Muscle of back (tissue), 11 donors: Measurements from ENCODE around the gene LARGE1. TPM values are rescaled to one million over a fixed set of nuclear protein-coding genes. Genes with fewer than 3 reads are reported as not detected.
A peak's percentile ranks its signal among the peaks of the same experiment; 100 is the strongest.
"Not testable (repeated sequence)": the region's sequence is repeated elsewhere in the genome, so short reads cannot be mapped to it uniquely, and the experiment has no call there.

Experiments used
- DNase-seq, 3 donors: peaks; one replicate each; pipeline versions ENCODE4 v3.0.0 to v3.0.0-alpha.2; 2013
- polyA plus RNA-seq, 10 donors: library from polyadenylated mRNA; unstranded; fragments of 120-200 nt; gene quantifications; one replicate each; pipeline ENCODE4 v1.2.1, GENCODE V29; 2013; ENCODE audit not compliant: insufficient read length in 10 of 10

The LARGE1 gene
- polyA plus RNA-seq, 10 donors = 8.4 to 12.9 (median 10.3) TPM

DNA sequence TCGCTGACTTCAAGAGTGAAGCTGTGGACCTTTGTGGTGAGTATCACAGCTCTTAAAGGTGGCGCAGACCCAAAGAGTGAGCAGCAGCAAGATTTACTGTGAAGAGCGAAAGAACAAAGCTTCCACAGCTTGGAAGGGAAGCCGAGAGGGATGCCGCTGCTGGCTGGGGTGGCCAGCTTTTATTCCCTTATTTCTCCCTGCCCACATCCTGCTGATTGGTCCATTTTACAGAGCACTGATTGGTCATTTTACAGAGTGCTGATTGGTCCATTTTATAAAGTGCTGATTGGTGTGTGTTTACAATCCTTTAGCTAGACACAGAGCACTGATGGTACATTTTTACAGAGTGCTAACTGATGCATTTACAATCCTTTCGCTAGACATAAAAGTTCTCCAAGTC is 353.8 kb downstream of the LARGE1 start:
- not testable (repeated sequence) for DNase-seq

DNA sequence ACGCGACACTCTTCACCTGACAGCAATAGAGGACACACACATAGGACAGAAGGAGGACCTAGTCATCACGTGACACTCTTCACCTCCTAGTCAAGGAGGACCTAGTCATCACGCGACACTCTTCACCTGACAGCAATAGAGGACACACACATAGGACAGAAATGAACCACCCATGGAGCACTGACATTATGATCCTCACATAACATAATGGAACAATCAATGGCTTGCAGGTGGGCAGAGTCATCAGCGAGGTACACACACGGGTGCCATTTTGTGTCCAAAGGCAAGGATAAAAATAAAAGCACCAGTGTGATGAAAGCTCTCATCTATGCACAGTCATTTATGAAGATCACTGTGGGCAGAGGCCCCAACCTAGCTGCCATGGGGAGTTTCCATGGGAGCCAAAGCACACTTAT is 354.7 kb downstream of the LARGE1 start:
- DNase-seq = no peak

DNA sequence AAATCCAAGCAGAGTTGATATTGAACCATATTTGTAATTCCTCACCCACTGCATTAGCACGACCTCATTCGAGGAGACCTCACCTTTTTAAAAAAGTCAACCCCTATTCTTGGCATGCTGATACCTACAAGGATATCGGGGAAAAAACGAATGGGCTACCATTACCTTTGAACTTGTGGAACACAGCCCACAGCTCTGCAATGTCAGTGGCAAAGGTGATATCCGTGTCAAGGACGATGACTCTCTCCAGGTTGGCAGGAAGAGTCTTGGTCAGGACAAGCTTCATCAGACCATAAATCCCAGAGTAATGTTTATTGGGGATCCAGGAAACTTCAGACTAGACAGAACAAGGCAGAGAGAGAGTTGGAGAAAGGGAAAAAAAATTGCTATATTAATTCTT is 355.6 kb downstream of the LARGE1 start:
- no peak for DNase-seq

DNA sequence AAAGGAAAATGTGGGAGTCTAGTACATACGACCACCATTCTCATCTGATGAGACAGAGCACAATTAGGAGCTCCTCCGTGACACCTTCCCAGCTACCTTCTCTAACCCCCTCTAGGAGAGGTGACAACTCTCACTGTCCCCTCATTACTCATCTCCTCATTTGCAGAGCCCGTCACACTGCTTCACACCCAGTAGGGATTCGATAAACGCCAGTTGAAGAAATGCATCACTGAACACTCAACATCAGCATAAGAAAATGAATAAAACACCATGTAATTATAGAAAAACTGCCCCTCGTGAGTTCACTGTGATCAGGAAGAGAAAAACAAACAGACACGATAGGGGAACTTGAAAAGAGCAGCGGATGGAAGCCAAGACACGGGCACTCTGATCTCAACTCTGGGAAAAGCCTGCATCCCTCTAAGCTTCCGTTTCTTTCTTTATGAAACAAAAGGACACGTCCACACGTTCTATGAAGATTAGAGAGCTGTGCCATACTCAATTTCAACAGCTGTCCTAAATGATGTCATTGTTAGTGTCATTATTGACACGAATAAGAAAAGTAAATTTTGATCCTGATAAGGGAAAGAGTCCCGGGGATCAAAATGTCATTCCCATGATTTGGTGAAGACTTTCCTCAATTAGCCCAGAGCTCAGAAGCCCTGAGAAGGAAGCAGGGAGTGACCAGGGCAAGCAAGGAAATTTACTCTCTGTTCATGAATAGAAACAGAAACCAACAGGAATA is 356.9 kb downstream of the LARGE1 start:
- DNase-seq = peak in 1 of 3 donors; percentile 13

DNA sequence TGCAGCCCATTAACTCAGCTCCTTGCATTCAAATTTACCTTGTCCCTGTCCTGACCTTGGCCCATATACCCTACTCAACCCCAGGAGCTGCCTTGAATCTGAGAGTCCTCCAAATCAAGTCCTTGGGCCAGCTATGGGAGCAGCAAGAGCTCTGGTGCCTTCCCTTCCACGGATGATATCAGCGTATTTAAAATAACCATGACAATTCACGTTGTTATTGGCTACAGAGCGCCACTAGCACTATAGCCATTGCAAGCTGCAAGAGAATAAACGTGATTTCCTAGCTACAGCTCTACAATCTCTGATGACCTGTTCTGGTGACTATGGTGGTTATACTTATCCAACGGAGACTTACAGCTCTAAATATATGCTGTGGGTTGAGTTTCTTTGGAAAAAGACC is 357.8 kb downstream of the LARGE1 start:
- DNase-seq = no peak

DNA sequence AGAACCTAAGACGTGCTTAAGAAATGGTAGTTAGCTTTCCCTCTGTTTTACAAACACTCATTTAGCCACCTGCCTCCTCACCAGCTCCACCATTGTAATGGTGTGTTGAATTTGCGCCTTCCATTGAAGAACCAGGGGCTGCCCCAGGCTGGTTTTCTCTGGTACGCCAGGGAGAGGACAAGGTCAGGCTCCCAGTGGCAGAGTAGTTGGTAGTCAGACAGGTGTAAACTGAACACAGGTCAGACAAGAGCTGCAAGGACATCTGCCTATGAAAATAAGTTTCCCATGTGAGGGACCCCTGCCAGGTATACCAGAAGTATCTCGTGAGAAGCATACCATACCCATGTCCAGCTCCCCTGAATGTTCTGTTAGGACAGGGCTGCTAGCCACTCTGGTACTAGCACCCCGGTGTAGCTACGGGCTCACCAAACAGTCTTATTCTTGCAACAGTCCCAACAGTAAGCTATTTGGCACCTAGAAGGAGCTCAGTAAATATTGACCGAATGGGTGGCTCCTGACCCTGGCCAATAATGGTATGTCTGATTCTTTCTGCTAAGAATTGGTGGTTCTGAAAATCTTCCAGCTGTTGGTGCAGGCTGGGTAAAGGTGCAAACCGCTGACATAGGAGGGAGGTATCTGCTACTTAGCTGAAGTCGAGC is 359.0 kb downstream of the LARGE1 start:
- no peak for DNase-seq

DNA sequence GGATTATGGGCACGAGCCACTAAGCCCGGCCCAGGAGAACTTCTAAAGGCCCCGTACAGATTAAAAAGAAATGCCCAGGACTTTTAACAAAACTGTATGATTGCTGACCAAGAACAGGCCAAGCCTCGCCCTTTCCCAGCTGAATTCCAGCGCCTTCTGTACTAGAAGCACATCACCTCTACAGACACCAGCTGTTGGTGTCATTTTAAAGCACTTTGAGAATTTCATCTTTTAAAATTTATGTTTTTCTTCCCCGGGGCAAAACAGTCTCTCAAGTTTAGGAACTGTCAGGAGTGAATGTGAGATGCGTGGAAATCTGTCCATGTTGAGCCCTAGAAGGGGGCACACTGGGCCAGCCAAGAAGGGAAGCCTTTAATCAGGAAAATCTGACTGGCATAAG is 362.4 kb downstream of the LARGE1 start:
- DNase-seq = no peak

DNA sequence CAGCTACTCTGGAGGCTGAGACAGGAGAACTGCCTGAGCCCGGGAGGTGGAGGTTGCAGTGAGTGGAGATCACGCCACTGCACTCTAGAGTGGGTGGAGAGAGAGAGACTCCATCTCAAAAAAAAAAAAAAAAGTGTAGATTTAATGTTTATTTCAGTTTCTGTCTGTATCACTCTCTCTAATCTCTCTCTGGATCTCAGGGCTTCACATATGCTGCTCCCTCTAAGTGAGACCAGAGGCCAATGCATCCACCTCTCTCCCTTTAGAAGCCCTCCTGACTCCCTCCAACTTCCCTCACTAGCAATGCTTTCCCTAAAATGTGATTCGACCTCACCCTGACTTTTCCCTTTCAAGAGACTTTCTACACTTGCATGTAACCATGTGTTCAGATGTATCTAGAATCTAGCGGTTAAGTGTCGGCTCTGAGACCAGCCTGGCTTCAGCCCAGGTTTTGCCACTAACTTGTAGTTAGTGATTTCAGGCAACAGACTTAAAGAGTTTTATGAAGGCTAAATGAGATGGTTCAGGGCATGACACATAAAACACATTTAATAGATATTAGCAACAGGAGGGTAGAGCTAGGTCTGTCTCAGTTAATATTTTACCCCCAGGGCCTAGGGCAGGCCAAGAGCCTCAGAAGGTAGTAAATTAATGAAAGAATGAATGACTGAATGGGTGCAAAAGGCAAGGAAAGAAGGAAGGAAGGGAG is 364.3 kb downstream of the LARGE1 start:
- DNase-seq = no peak

DNA sequence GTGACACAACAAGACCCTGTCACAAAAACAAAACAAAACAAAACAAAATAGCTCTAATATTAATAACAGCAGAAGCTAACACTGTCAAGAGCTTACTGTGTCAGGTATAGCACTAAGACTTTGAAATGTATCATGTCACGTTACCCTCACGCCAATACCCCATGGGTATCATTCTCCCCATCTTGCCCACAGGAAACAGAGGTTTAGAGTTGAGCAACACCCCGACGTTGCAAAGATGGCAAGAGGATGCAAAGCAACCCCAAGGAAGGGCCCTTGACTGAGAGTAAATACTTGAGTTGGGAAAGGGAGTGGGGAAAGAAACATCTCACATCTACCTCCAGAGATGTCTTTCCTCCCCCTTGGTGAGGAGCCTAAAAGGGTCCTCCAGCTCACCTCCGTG is 366.8 kb downstream of the LARGE1 start:
- no peak for DNase-seq

DNA sequence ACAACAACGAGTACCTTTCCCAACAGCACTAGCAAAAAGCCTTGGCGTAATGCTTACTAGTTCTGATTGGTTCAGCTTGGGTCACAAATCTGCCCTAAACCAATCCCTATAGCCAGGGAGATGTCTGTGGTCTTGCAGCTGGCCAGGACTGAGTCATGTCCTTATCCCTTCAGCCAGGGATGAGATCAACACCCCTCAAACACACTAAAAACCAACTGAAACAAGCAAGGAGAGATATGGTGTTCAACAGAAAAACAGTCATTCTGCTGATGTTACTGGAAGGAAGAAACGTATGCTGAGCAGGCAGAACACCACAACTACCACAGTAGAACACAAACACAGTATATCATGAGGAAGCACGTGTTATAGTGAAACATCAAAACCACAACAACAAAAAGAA is 375.6 kb downstream of the LARGE1 start:
- no peak for DNase-seq

DNA sequence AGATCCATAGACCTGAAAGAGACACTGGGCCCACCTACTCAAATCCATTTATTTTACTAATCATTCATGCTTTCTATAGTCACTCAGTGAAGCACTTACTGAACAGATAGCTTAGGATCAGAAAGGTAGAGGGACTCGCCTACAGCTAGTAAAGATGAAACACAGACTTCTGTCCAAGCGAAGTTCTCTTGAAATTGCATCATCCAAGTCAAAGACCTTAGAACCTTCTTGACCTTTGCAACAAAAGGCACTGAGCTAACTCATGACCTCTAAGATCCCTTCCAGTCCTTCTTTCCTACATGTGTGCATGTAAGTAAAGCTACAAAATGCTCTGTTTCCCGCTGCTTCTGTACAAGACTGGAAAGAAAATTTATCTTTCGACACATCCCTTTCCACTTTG is 377.6 kb downstream of the LARGE1 start:
- DNase-seq = no peak

DNA sequence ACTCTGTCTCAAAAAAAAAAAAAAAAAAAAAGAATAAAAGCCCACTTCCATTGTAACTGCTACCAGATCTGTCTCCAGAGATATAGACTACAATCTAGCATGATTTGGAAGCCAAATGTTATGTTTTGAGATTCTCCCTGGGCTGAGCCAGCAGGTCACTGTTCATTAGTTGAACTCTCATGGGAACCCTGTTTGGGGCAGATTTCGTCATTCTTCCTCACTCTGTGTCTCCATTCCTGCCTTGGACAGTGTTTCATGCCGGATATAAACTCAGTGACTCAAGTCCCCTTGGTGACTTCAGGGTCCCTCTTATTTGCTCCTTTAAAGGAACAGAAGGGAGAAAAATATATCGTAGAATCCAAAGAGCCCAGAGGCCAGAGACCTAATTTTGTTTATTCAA is 378.1 kb downstream of the LARGE1 start:
- no peak for DNase-seq

DNA sequence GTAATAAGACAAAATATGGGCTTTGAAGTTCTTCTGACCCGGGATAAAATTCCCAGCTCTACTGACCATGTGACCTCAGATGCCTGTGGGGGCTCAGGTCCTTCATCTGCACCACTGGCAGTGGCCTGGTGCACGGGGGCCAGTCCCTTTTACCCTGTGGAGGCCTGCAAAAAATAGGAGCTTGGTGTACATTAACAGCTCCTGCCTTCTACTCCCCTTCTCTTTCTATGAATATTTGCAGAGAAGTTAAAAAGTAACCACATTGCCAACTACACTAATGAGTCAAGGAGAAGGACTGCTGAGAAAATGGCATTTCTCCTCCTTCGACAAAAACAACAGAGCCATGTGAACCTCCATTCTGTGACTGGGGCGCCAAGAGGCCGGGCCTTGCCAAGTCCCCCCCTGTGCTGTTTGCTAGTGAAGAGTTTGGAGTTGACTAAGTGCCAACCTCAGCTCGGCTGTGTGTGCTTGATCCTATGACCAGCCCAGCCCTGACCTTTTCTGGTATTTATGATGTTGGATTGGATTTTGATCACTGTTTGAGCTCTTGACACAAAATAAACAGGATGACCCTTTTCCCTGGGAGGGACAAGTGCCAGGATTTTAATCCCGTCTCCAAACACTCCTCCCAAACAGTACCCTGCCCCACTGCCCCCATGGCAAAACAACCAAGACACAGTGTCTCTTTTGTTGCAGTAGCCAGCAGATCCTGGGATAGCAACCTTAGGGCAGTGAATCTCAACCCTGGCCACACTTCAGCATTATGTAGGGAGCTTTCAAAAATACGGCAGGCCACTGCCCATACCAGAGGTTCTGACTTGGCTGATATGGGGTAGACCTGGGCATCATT is 380.1 kb downstream of the LARGE1 start:
- no peak for DNase-seq

DNA sequence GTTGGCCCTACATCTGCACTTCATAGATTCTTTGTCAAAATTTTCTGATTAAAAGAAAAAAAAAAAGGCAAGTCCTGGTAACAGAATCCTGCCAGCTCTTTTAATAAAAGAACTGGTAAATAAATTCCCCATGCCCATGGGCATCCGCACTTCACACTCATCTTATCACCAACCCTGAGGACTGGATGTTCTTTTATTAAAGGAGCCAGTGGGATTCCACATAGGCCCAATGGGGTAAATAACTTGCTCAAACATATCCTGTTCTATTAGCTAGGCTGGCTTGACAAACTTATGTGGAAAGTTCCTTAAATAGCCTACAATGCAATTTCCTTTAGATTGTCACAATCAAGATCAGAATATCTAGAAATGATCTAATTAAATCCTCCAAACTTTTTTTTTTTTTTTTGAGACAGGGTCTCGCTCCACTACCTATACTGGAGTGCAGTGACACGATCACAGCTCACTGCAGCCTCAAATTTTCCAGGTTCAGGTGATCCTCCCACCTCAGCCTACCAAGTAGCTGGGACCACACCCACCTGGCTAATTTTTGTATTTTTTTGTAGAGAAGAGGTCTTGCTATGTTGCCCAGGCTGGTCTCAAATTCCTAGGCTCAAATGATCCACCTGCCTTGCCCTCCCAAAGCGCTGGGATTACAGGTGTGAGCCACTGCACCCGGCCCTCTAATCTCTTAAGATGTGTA is 380.9 kb downstream of the LARGE1 start:
- no peak for DNase-seq

DNA sequence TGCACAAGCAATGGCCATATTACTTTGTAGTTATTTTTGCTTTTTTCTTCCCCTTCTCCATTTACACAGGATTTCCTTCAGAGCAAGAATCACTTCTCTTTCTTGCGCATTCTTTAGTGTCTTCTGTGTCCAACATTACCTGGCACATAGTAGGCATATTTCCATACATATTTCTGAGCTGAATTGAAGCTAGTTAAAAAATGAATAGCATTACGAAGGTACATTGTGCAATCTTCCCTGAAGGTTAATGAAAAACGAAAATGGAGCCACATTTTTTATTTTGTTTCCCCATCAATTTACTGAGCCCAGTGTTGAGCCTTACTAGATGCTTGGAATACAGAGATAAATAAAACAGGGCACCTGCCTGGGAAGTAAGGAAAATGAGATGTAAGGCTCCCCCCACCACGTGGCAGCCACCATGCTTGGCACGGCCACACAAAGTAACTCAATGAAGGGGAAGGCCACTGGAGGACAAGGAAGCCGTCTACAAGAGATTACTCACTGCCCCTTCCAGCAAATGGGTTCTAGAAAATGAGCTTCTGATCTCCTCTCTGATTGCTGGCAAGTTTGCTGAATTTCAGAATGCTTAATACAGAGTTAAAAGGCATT is 381.9 kb downstream of the LARGE1 start:
- DNase-seq = no peak

DNA sequence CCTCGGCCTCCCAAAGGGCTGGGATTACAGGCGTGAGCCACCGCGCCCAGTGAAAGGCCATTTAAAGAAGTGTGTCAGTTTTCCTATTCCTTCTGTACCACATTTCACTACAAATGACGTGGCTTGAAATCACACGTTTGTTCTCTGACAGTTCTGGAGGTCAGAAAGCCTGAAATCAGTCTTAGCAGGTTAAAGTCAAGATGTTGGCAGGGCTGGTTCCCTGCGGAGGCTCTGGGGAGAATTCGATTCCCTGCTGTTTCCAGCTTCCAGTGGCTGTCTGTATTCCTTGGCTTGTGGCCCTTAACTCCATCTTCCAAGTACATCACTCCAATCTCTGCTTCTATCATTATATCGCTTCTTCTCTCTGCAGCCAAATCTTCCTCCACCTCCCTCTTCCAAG is 383.2 kb downstream of the LARGE1 start:
- DNase-seq = no peak

DNA sequence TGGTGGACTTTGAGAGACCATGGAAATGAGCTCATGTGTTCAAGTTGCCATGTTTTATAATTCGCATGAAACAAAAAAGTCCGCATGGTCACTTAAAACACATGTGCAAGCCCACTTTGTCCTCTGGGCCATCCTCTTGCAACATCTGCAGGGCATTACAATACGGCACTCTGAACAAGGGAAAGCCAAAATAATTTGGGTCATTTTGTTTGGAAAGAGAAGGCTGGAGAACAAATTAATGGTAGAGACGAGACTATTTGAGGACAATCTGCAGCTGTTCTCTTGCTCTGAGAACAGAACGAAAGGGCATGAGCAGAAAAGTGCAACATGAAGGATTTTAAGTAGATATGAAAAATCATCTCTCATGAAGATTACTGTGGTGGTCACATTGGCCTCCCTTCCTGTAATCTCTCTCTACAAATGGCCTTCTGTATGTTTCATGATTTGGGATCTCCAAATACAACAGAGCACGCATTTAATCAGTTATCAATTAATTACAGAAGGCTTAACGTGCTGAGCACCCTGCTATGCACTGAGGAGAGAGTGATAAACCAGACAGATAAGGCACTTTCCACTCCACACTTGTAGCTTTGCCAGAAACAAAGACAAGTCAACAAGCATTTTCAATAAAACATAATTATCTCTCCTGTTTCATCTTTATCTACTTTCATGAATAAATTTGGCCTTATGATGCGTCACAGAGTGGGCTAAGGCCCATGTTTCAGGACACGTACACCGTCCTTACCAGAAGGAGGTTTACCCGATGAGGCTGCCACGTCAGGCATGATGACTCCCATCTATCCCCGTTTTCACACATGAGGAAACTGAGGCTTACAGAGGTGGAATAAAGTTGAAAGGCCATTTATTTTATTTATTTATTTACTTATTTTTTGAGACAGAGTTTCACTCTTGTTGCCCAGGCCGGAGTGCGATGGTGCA is 384.1 kb downstream of the LARGE1 start:
- no peak for DNase-seq

DNA sequence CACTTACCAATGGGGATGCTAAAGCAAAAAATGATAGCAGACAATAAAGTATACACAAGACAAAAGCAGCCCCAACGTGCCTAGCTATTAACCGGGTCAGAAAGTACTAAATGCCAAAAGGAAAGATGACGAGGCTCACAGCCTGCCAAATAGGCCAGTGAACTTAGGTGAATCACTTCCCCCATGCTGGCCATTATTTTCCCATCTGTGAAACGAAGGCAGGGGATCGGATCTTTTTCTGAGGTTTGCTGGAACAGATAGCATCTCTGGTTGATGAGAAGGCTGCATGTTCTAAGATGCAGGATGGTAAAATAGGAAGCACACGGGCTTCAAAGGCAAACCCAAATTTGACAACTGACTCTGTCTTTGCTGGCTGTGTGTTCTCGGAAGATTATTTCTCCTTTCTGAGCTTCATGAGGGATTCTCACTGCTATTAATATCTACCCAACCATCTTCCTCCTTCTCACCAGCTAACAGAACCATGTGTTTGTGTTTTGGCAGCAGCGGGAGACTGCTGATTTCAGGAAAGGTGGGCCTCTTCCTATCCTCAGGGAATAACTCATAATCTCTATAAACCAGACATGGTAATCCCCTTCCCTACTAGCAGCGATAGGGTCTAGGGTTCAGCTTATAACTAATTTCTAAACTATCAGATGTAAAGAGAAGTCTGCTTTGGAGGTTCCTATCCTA is 390.7 kb downstream of the LARGE1 start:
- no peak for DNase-seq

DNA sequence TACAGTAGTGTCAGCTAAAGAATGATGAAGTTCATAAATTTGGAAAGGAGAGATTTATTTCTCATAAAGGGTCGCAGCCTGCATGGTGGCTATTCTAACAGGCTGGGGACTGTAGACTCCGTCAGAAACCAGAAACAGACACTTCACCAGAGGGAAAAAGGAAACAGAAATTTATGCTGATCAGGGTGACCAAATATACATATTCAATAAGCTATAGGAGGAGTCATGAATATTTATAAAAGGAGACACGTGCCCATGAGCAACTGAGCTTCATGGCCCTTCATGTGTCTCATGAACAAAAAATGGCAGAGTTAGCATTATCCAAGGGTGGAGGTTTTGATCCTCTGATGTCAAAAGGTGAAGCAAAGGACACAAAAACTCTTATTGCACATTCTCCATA is 392.1 kb downstream of the LARGE1 start:
- DNase-seq = no peak
